K562 treated with DMSO at 1 percent for 4 hours (cell line): ENCODE data around the gene ADM5. TPM values are rescaled to one million over a fixed set of nuclear protein-coding genes. Genes with fewer than 3 reads are reported as not detected.

Experiments used
- total RNA-seq: library from RNA; unstranded; fragments of 300-600 nt; gene quantifications from 2 replicates; pipeline ENCODE4 v1.2.3, GENCODE V29; 2022; ENCODE audit not compliant: insufficient read depth

The ADM5 gene
- total RNA-seq = 9.8 and 16.9 TPM in 2 replicates

GRCh38 chr19:49689133-49690078 lies at the start of gene ADM5:
Gene ADM5 (plus strand): TSS chr19:49689594. CDS start chr19:49689838, 244 bp downstream.

GRCh38 chr19:49640113-49640898 lies 49.1 kb upstream of the ADM5 start, which contains the start of gene RRAS:
Gene RRAS (minus strand): TSS chr19:49640143. CDS start chr19:49640098, 45 bp downstream.

GRCh38 chr19:49641688-49642491 lies 47.5 kb upstream of the ADM5 start, which contains the start of gene SCAF1:
Gene SCAF1 (plus strand): TSS chr19:49642209. CDS start chr19:49645027, 2,818 bp downstream.

GRCh38 chr19:49665351-49666119 lies 23.9 kb upstream of the ADM5 start, which contains the start of the genes BCL2L12 and IRF3:
Gene BCL2L12 (plus strand): TSS chr19:49665933. CDS start chr19:49666693, 760 bp downstream.
Gene IRF3 (minus strand): TSS chr19:49665857. CDS start chr19:49664838, 1,019 bp downstream.

GRCh38 chr19:49677231-49677900 lies 12.0 kb upstream of the ADM5 start, which contains the start of gene PRMT1:
Gene PRMT1 (plus strand): TSS chr19:49677271. CDS start chr19:49677281, 10 bp downstream.

GRCh38 chr19:49690656-49691242 lies 1.4 kb downstream of the ADM5 start, which contains the start of gene CPT1C:
Gene CPT1C (plus strand): TSS chr19:49691116. CDS start chr19:49692253, 1,137 bp downstream.

Other genes starting within 250 kb of the ADM5 start
- 9.3 and 13.4 TPM in 2 replicates for gene SLC17A7, start 248.1 kb upstream of the ADM5 start, total RNA-seq
- 160 and 172 TPM in 2 replicates for gene PIH1D1, start 237.8 kb upstream of the ADM5 start, total RNA-seq
- gene ALDH16A1, start 236.4 kb upstream of the ADM5 start, total RNA-seq = 25.7 and 31.3 TPM in 2 replicates
- 6.9 and 9.0 TPM in 2 replicates for gene FLT3LG, start 215.4 kb upstream of the ADM5 start, total RNA-seq
- 9,551 and 10,252 TPM in 2 replicates for gene RPL13A, start 202.0 kb upstream of the ADM5 start, total RNA-seq
- 7,062 and 7,239 TPM in 2 replicates for gene RPS11, start 193.2 kb upstream of the ADM5 start, total RNA-seq
- 9.0 and 11.5 TPM in 2 replicates for gene FCGRT, start 176.9 kb upstream of the ADM5 start, total RNA-seq
- gene RCN3, start 161.6 kb upstream of the ADM5 start, total RNA-seq = 6.0 and 10.4 TPM in 2 replicates
- 307 and 345 TPM in 2 replicates for gene NOSIP, start 109.0 kb upstream of the ADM5 start, total RNA-seq
- 0.84 TPM in 1 of 2 replicates, not detected in the other for gene PRRG2, start 108.3 kb upstream of the ADM5 start, total RNA-seq
- gene PRR12, start 98.4 kb upstream of the ADM5 start, total RNA-seq = 9.5 and 10.7 TPM in 2 replicates
- gene RRAS, start 49.5 kb upstream of the ADM5 start, total RNA-seq = 12.7 and 23.1 TPM in 2 replicates
- gene SCAF1, start 47.4 kb upstream of the ADM5 start, total RNA-seq = 40.7 and 59.9 TPM in 2 replicates
- 84.6 and 91.3 TPM in 2 replicates for gene IRF3, start 23.7 kb upstream of the ADM5 start, total RNA-seq
- gene BCL2L12, start 23.7 kb upstream of the ADM5 start, total RNA-seq = 215 and 249 TPM in 2 replicates
- gene PRMT1, start 12.3 kb upstream of the ADM5 start, total RNA-seq = 202 and 231 TPM in 2 replicates
- 2.4 and 5.5 TPM in 2 replicates for gene CPT1C, start 1.5 kb downstream of the ADM5 start, total RNA-seq
- 0.90 and 5.6 TPM in 2 replicates for gene TSKS, start 73.7 kb downstream of the ADM5 start, total RNA-seq
- 115 and 120 TPM in 2 replicates for gene AP2A1, start 77.4 kb downstream of the ADM5 start, total RNA-seq
- 6.1 and 8.6 TPM in 2 replicates for gene FUZ, start 123.7 kb downstream of the ADM5 start, total RNA-seq
- gene MED25, start 128.7 kb downstream of the ADM5 start, total RNA-seq = 69.4 and 83.8 TPM in 2 replicates
- 179 and 225 TPM in 2 replicates for gene PTOV1, start 161.6 kb downstream of the ADM5 start, total RNA-seq
- 40.0 and 53.0 TPM in 2 replicates for gene PNKP, start 178.0 kb downstream of the ADM5 start, total RNA-seq
- gene AKT1S1, start 187.8 kb downstream of the ADM5 start, total RNA-seq = 57.2 and 59.0 TPM in 2 replicates
- gene TBC1D17, start 188.1 kb downstream of the ADM5 start, total RNA-seq = 12.7 and 15.4 TPM in 2 replicates
- gene IL4I1, start 207.3 kb downstream of the ADM5 start, total RNA-seq = 0.91 and 2.2 TPM in 2 replicates
- gene ATF5, start 239.6 kb downstream of the ADM5 start, total RNA-seq = 761 and 891 TPM in 2 replicates
- 53.4 and 64.9 TPM in 2 replicates for gene NUP62, start 239.9 kb downstream of the ADM5 start, total RNA-seq